ENCODE data around the gene IRAK2.
"Not testable (repeated sequence)": the region's sequence is repeated elsewhere in the genome, so short reads cannot be mapped to it uniquely, and the experiment has no call there.

Gene IRAK2

GRCh38 chr3:10160346-10160745 is 4.4 kb upstream of the IRAK2 start:
- DNase-seq = no peak

GRCh38 chr3:10160925-10161324 is 3.8 kb upstream of the IRAK2 start:
- DNase-seq = no peak

GRCh38 chr3:10162185-10162584 is 2.5 kb upstream of the IRAK2 start:
- no peak for DNase-seq

GRCh38 chr3:10164201-10164545 is 546 bp upstream of the IRAK2 start:
- DNase-seq = not testable (repeated sequence)

GRCh38 chr3:10166213-10166604 is 1.5 kb downstream of the IRAK2 start:
- no peak for DNase-seq

GRCh38 chr3:10169000-10169496 is 4.3 kb downstream of the IRAK2 start:
- DNase-seq = no peak

GRCh38 chr3:10170915-10171478 is 6.3 kb downstream of the IRAK2 start:
- no peak for DNase-seq

- DNase-seq = no peak
These were observed 8.6 kb downstream of the IRAK2 start for GRCh38 chr3:10173095-10173925.

GRCh38 chr3:10173926-10174435 is 9.3 kb downstream of the IRAK2 start:
- DNase-seq = peak; percentile 93

- DNase-seq = not testable (repeated sequence)
These were observed 10.6 kb downstream of the IRAK2 start for GRCh38 chr3:10175334-10175733.

GRCh38 chr3:10176150-10176549 is 11.4 kb downstream of the IRAK2 start:
- DNase-seq = not testable (repeated sequence)

GRCh38 chr3:10177737-10178136 is 13.0 kb downstream of the IRAK2 start:
- DNase-seq = no peak

GRCh38 chr3:10178892-10179291 is 14.2 kb downstream of the IRAK2 start:
- DNase-seq = no peak

GRCh38 chr3:10180289-10180688 is 15.6 kb downstream of the IRAK2 start:
- DNase-seq = no peak

GRCh38 chr3:10180738-10181295 is 16.1 kb downstream of the IRAK2 start:
- DNase-seq = no peak

GRCh38 chr3:10182950-10183349 is 18.2 kb downstream of the IRAK2 start:
- no peak for DNase-seq

GRCh38 chr3:10184250-10184649 is 19.5 kb downstream of the IRAK2 start:
- no peak for DNase-seq

GRCh38 chr3:10185804-10186762 is 21.4 kb downstream of the IRAK2 start:
- DNase-seq = no peak

GRCh38 chr3:10187290-10187876 is 22.7 kb downstream of the IRAK2 start:
- DNase-seq = no peak

- no peak for DNase-seq
These were observed 23.2 kb downstream of the IRAK2 start for GRCh38 chr3:10187944-10188343.

GRCh38 chr3:10188804-10189556 is 24.3 kb downstream of the IRAK2 start:
- no peak for DNase-seq
